ENCODE measurements around the gene BHLHE23. TPM values are rescaled to one million over a fixed set of nuclear protein-coding genes. Genes with fewer than 3 reads are reported as not detected.

The BHLHE23 gene
- total RNA-seq, 5 donors from 2014 or later (not counting 1 experiment from before 2014, with no cell fraction given) = not detected

DNA sequence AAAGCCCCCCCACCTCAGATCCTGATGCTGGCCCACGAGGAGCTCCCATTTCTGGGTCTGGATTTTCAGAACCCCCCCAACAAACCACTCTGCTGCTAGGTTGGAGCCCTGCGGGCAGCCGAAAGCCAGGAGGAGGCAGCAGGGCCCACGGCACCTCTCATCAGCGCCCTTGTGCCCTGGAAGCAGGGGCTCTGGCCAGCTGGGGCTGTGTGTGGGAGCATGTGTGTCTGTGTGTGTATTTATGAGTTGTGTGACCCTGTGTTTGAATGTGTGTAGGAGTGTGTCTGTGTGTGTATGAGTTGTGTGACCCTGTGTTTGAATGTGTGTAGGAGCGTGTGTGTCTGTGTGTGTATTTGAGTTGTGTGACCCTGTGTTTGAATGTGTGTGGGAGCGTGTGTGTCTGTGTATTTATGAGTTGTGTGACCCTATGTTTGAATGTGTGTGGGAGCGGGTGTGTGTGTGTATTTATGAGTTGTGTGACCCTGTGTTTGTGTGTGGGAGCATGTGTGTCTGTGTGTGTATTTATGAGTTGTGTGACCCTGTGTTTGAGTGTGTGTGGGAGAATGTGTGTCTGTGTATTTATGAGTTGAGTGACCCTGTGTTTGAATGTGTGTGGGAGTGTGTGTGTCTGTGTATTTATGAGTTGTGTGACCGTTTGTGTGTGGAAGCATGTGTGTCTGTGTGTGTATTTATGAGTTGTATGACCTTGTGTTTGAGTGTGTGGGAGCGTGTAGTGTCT lies 35.4 kb downstream of the BHLHE23 start:
- Histone ChIP-seq H3K36me3 (ENCODE audit: control insufficient read depth in 2 of 2, extremely low read depth in 1 of 2, insufficient read depth in 1 of 2, low read length in 1 of 2) (no peaks in the 10 kb centered on the region), H3K27ac (ENCODE audit: low read length) (no peak overlapping the region), H3K4me3 (ENCODE audit: control insufficient read depth in 1 of 2, extremely low read depth in 1 of 2, low read length in 1 of 2) (no peak overlapping the region), H3K27me3 (replicated peaks in 1 of 2; ENCODE audit: control insufficient read depth in 2 of 2, extremely low read depth in 1 of 2, insufficient read depth in 2 of 2, low read length in 1 of 2) (peaks cover 0 to 65% of the 10 kb centered on the region in 2 experiments), H3K9me3 (no peaks in the 10 kb centered on the region), H3K4me1 (ENCODE audit: control insufficient read depth in 1 of 2, extremely low read depth in 1 of 2, insufficient read depth in 2 of 2, low read length in 2 of 2) (peaks cover 0 to 15% of the 10 kb centered on the region in 2 experiments)
- POLR2A ChIA-PET = no interaction called here
- ATAC-seq (replicated peaks in 1 of 4) (no peak), DNase-seq (no peak)
- H3K36me3 Mint-ChIP-seq = no peaks in the 10 kb centered on the region
- H3K27me3 Mint-ChIP-seq = peaks cover 22 to 39% of the 10 kb centered on the region in 2 donors
- WGBS (ENCODE audit: insufficient coverage) = 85% methylated on average over 10 of the region's 10 CpGs
- peaks cover 12 to 16% (median 16%) of the 10 kb centered on the region in 3 donors for H3K4me1 Mint-ChIP-seq
- H3K27ac Mint-ChIP-seq = no peak overlapping the region
- no peaks in the 10 kb centered on the region for H3K9me3 Mint-ChIP-seq
- H3K4me3 Mint-ChIP-seq = peak overlapping the region in 2 of 3 donors; percentile 35 to 73
- CTCF ChIA-PET = interaction anchor here in 1 of 2 donors (0.8 kb wide), 1 partner anchor 55 kb away, joined by 3 read pairs; no protein-coding TSS in a partner anchor

DNA sequence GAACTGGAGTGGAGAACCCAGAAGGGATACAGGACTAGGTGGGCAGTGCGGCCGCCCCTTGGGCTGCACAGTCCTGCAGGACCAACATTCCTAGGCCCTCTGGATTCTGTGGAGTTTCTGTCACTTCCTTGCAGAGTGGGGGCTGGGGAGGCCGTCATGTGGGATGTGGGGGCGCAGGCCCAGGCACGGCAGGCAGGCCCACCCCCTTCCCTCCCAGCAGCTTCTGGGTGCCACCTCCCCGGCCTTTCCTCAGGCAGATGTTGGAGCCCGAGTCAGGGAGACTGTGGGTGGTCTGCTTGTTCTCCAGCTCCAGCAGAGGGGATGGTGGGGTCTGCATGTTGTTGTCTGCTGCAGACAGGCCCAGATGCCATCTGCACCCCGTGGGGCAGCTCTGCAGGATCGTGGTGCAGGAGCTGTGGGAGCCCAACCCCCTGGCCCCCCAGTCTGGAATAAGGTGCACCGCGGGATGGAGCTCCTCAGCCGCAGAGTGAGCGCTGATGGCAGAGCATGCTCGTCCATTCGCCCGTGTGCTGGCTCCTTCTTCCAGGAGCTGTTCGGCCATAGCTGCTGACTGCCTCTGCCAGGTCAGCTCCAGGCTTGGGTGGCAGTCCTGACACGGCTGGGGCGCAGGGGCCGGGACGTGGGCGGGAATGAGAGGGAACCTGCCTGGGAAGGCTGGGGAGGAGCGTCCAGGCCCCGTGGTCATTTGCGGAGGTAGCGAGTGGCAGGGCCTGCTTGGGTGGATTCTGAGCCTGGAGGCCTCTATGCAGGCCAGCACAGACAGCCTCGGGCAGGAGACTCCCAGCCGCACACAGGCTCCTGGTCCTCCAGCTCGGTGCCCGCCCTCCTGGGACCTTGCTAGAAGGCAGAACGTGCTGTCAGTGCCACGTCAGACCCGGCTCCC lies 36.2 kb downstream of the BHLHE23 start:
- Mint-ChIP-seq H3K27ac (no peak overlapping the region), H3K4me3 (peak overlapping the region in 1 of 3 donors; percentile 73), H3K36me3 (no peaks in the 10 kb centered on the region), H3K27me3 (peaks cover 22 to 32% of the 10 kb centered on the region in 2 donors), H3K4me1 (peaks cover 12 to 16% (median 13%) of the 10 kb centered on the region in 3 donors), H3K9me3 (no peaks in the 10 kb centered on the region)
- Histone ChIP-seq H3K27ac (ENCODE audit: low read length) (no peak overlapping the region), H3K9me3 (no peaks in the 10 kb centered on the region), H3K27me3 (replicated peaks in 1 of 2; ENCODE audit: control insufficient read depth in 2 of 2, extremely low read depth in 1 of 2, insufficient read depth in 2 of 2, low read length in 1 of 2) (peaks cover 0 to 57% of the 10 kb centered on the region in 2 experiments), H3K4me1 (ENCODE audit: control insufficient read depth in 1 of 2, extremely low read depth in 1 of 2, insufficient read depth in 2 of 2, low read length in 2 of 2) (peaks cover 0 to 15% of the 10 kb centered on the region in 2 experiments), H3K36me3 (ENCODE audit: control insufficient read depth in 2 of 2, extremely low read depth in 1 of 2, insufficient read depth in 1 of 2, low read length in 1 of 2) (no peaks in the 10 kb centered on the region), H3K4me3 (ENCODE audit: control insufficient read depth in 1 of 2, extremely low read depth in 1 of 2, low read length in 1 of 2) (no peak overlapping the region)
- ATAC-seq (replicated peaks in 1 of 4) = no peak
- CTCF ChIA-PET = interaction anchor here in 1 of 2 donors (0.8 kb wide), 1 partner anchor 55 kb away, joined by 3 read pairs; no protein-coding TSS in a partner anchor
- DNase-seq = no peak
- 78% methylated on average over 28 of the region's 33 CpGs for WGBS (ENCODE audit: insufficient coverage)
- POLR2A ChIA-PET = no interaction called here

DNA sequence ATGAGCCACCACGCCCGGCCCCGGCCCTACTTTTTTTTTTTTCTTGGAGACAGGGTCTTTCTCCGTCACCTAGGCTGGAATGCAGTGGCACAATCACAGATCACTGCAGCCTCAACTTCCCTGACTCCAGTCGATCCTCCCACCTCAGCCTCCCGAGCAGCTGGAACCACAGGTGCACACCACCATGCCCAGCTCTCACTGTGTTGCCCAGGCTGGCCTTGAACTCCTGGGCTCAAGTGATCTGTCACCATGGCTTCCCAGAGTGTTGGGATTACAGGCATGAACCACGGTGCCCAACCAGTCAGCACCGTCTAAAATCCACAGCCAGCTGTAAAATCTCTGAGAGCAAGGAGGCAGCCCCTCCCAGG lies 36.8 kb downstream of the BHLHE23 start:
- Histone ChIP-seq H3K27ac (ENCODE audit: low read length) (no peak overlapping the region), H3K4me1 (ENCODE audit: control insufficient read depth in 1 of 2, extremely low read depth in 1 of 2, insufficient read depth in 2 of 2, low read length in 2 of 2) (peaks cover 0 to 15% of the 10 kb centered on the region in 2 experiments), H3K36me3 (ENCODE audit: control insufficient read depth in 2 of 2, extremely low read depth in 1 of 2, insufficient read depth in 1 of 2, low read length in 1 of 2) (no peaks in the 10 kb centered on the region), H3K9me3 (no peaks in the 10 kb centered on the region), H3K27me3 (replicated peaks in 1 of 2; ENCODE audit: control insufficient read depth in 2 of 2, extremely low read depth in 1 of 2, insufficient read depth in 2 of 2, low read length in 1 of 2) (peaks cover 0 to 51% of the 10 kb centered on the region in 2 experiments), H3K4me3 (ENCODE audit: control insufficient read depth in 1 of 2, extremely low read depth in 1 of 2, low read length in 1 of 2) (no peak overlapping the region)
- 66% methylated on average over 7 of the region's 8 CpGs for WGBS (ENCODE audit: insufficient coverage)
- H3K27ac Mint-ChIP-seq = no peak overlapping the region
- peaks cover 12 to 16% (median 13%) of the 10 kb centered on the region in 3 donors for H3K4me1 Mint-ChIP-seq
- CTCF ChIA-PET = no interaction called here
- H3K4me3 Mint-ChIP-seq = no peak overlapping the region
- peaks cover 22 to 29% of the 10 kb centered on the region in 2 donors for H3K27me3 Mint-ChIP-seq
- H3K36me3 Mint-ChIP-seq = no peaks in the 10 kb centered on the region
- DNase-seq = no peak
- no peak for ATAC-seq (replicated peaks in 1 of 4)
- POLR2A ChIA-PET = no interaction called here
- H3K9me3 Mint-ChIP-seq = no peaks in the 10 kb centered on the region

DNA sequence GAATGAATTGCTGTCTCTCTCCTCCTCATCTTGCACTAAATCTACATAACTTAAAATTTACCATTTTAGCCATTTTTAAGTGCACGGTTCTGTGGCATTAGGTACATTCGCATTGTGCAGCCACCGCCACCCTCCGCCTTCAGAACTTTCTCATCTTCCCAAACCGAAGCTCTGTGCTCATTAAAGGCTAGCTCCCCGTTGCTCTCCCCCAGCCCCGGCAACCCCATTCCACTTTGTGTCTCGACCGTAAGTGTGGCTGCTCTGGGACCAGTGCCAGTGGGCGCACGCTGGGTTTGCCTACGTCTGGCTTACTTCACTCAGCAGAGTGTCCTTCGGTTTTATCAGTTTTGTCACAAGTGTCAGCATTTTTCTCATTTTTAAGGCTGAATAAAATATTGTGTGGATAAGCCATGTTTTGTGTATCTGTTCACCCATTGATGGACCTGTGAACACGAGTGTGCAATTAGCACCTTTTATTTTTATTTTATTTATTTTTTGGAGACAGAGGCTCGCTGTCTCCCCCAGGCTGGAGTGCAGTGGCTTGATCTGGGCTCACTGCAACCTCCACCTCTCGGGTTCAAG lies 37.5 kb downstream of the BHLHE23 start:
- Mint-ChIP-seq H3K27me3 (peaks cover 21 to 22% of the 10 kb centered on the region in 2 donors), H3K4me3 (no peak overlapping the region), H3K9me3 (no peaks in the 10 kb centered on the region), H3K4me1 (peaks cover 12 to 16% (median 13%) of the 10 kb centered on the region in 3 donors), H3K36me3 (no peaks in the 10 kb centered on the region), H3K27ac (no peak overlapping the region)
- WGBS (ENCODE audit: insufficient coverage) = 73% methylated on average over 13 of the region's 16 CpGs
- Histone ChIP-seq H3K4me1 (ENCODE audit: control insufficient read depth in 1 of 2, extremely low read depth in 1 of 2, insufficient read depth in 2 of 2, low read length in 2 of 2) (peaks cover 0 to 15% of the 10 kb centered on the region in 2 experiments), H3K9me3 (no peaks in the 10 kb centered on the region), H3K27ac (ENCODE audit: low read length) (no peak overlapping the region), H3K27me3 (replicated peaks in 1 of 2; ENCODE audit: control insufficient read depth in 2 of 2, extremely low read depth in 1 of 2, insufficient read depth in 2 of 2, low read length in 1 of 2) (peaks cover 0 to 44% of the 10 kb centered on the region in 2 experiments), H3K4me3 (ENCODE audit: control insufficient read depth in 1 of 2, extremely low read depth in 1 of 2, low read length in 1 of 2) (no peak overlapping the region), H3K36me3 (ENCODE audit: control insufficient read depth in 2 of 2, extremely low read depth in 1 of 2, insufficient read depth in 1 of 2, low read length in 1 of 2) (no peaks in the 10 kb centered on the region)
- DNase-seq = no peak
- ATAC-seq (replicated peaks in 1 of 4) = no peak
- CTCF ChIA-PET = no interaction called here
- POLR2A ChIA-PET = no interaction called here

DNA sequence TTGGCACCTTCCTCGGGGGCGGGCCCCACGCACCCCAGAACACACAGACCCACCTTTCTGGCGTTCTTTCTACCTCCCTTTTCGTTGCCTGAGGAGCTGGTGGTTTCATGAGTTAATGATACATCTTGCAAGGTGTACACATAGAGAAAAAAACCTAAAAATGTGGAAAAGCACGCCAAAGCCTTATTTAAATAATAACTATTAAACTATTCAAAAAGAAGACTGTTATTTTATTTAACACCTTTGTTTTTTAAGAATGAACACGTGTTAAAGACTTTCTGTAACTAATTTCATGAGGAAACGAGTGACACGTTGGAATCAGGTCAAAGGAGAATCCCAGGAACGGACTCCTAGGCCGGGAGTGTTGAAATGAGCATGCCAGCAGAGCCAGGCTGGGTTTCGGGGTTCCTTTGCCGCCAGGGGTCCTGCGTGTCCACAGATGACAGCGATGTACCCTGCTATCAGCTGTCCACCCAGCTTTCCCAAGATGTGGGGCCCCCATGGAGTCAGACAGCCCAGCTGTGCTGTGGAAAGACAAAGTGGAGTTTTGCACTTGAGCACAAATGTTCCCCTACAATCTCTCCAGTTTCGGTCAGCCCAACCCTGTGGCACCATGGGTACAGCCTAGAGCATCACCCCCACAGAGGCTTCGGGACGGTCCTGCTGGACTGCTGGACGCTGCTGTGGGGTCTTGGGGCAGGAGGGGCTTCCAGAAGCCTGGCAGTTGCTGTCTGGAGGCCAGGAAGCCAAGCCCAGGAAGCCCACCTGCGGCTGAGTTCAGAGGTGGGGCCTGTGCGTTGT lies 38.2 kb downstream of the BHLHE23 start:
- Histone ChIP-seq H3K27me3 (replicated peaks in 1 of 2; ENCODE audit: control insufficient read depth in 2 of 2, extremely low read depth in 1 of 2, insufficient read depth in 2 of 2, low read length in 1 of 2) (peaks cover 0 to 37% of the 10 kb centered on the region in 2 experiments), H3K36me3 (ENCODE audit: control insufficient read depth in 2 of 2, extremely low read depth in 1 of 2, insufficient read depth in 1 of 2, low read length in 1 of 2) (no peaks in the 10 kb centered on the region), H3K27ac (ENCODE audit: low read length) (no peak overlapping the region), H3K9me3 (no peaks in the 10 kb centered on the region), H3K4me3 (ENCODE audit: control insufficient read depth in 1 of 2, extremely low read depth in 1 of 2, low read length in 1 of 2) (no peak overlapping the region), H3K4me1 (ENCODE audit: control insufficient read depth in 1 of 2, extremely low read depth in 1 of 2, insufficient read depth in 2 of 2, low read length in 2 of 2) (peaks cover 0 to 15% of the 10 kb centered on the region in 2 experiments)
- no peak overlapping the region for H3K27ac Mint-ChIP-seq
- H3K4me1 Mint-ChIP-seq = peaks cover 12 to 16% (median 13%) of the 10 kb centered on the region in 3 donors
- 79% methylated on average over 13 of the region's 21 CpGs for WGBS (ENCODE audit: insufficient coverage)
- no peak overlapping the region for H3K4me3 Mint-ChIP-seq
- CTCF ChIA-PET = no interaction called here
- H3K9me3 Mint-ChIP-seq = no peaks in the 10 kb centered on the region
- DNase-seq = no peak
- POLR2A ChIA-PET = no interaction called here
- H3K36me3 Mint-ChIP-seq = no peaks in the 10 kb centered on the region
- H3K27me3 Mint-ChIP-seq = peaks cover 16% of the 10 kb centered on the region in 2 donors
- ATAC-seq (replicated peaks in 1 of 4) = no peak
